H9 (cell line): Measurements from ENCODE around the gene JAK2. TPM values are rescaled to one million over a fixed set of nuclear protein-coding genes. Genes with fewer than 3 reads are reported as not detected.

Experiments
- DNase-seq: peaks from one replicate; pipeline ENCODE4 v3.0.0-alpha.2; 2017
- H2AFZ ChIP-seq: one replicate; pipeline ENCODE4 v1.6.1; 2013; ENCODE audit warnings: mild to moderate bottlenecking, low read length, control low read depth, moderate library complexity
- H2AK5ac ChIP-seq: 2 replicates; pipeline ENCODE4 v1.6.1; 2013; ENCODE audit warnings: low read length, control low read depth, mixed read lengths; ENCODE audit not compliant: insufficient read length
- H2BK120ac ChIP-seq: one replicate; pipeline ENCODE4 v1.6.1; 2013; ENCODE audit warnings: low read depth, mild to moderate bottlenecking, low read length, control low read depth, inconsistent platforms; ENCODE audit not compliant: poor library complexity, severe bottlenecking
- H2BK12ac ChIP-seq: 2 replicates; pipeline ENCODE4 v1.6.1; 2013; ENCODE audit warnings: low read length, control low read depth, mixed read lengths, low read depth; ENCODE audit not compliant: insufficient read length
- H2BK15ac ChIP-seq: 2 replicates; pipeline ENCODE4 v1.6.1; 2013; ENCODE audit warnings: low read depth, low read length, control low read depth
- H2BK20ac ChIP-seq: one replicate; pipeline ENCODE4 v1.6.1; 2013; ENCODE audit warnings: low read depth, mild to moderate bottlenecking, low read length, control low read depth, inconsistent platforms; ENCODE audit not compliant: poor library complexity, severe bottlenecking
- H2BK5ac ChIP-seq: 2 replicates; pipeline ENCODE4 v1.6.1; 2013; ENCODE audit warnings: low read length, control low read depth, mixed read lengths; ENCODE audit not compliant: insufficient read length
- H3K14ac ChIP-seq: 2 replicates; pipeline ENCODE4 v1.6.1; 2013; ENCODE audit warnings: low read length, control low read depth; ENCODE audit not compliant: insufficient read depth
- H3K18ac ChIP-seq: 2 replicates; pipeline ENCODE4 v1.6.1; 2013; ENCODE audit warnings: low read depth, mild to moderate bottlenecking, mixed read lengths, low read length, control low read depth; ENCODE audit not compliant: insufficient read length
- H3K23ac ChIP-seq: 2 replicates; pipeline ENCODE4 v1.6.1; 2013; ENCODE audit warnings: low read length, control low read depth, mixed read lengths, low read depth; ENCODE audit not compliant: insufficient read length
- H3K23me2 ChIP-seq: 2 replicates; pipeline ENCODE4 v1.6.1; 2013; ENCODE audit warnings: low read depth, mild to moderate bottlenecking, mixed read lengths, low read length, control low read depth; ENCODE audit not compliant: insufficient read length, poor library complexity, severe bottlenecking
- H3K27ac ChIP-seq: 2 replicates; pipeline ENCODE4 v1.5.1; 2013; ENCODE audit warnings: low read length, control low read depth, mixed read lengths, low read depth; ENCODE audit not compliant: insufficient read length
- H3K27me3 ChIP-seq: 2 replicates; pipeline ENCODE4 v1.6.1; 2013; ENCODE audit warnings: low read length, control low read depth, inconsistent platforms; ENCODE audit not compliant: insufficient read depth
- H3K4ac ChIP-seq: 2 replicates; pipeline ENCODE4 v1.6.1; 2013; ENCODE audit warnings: low read depth, mild to moderate bottlenecking, control low read depth, inconsistent platforms, low read length, moderate library complexity
- H3K4me1 ChIP-seq: 2 replicates; pipeline ENCODE4 v1.6.1; 2013; ENCODE audit warnings: low read length, control low read depth, inconsistent platforms; ENCODE audit not compliant: insufficient read depth
- H3K4me2 ChIP-seq: 2 replicates; pipeline ENCODE4 v1.6.1; 2013; ENCODE audit warnings: low read length, control low read depth, mixed read lengths; ENCODE audit not compliant: insufficient read length, insufficient read depth
- H3K56ac ChIP-seq: 2 replicates; pipeline ENCODE4 v1.6.1; 2013; ENCODE audit warnings: low read depth, mild to moderate bottlenecking, mixed read lengths, low read length, control low read depth; ENCODE audit not compliant: insufficient read length
- H3K79me1 ChIP-seq: 2 replicates; pipeline ENCODE4 v1.6.1; 2013; ENCODE audit warnings: low read depth, mild to moderate bottlenecking, moderate library complexity, low read length, control low read depth, inconsistent platforms; ENCODE audit not compliant: insufficient read depth, poor library complexity, severe bottlenecking
- H3K79me2 ChIP-seq: 2 replicates; pipeline ENCODE4 v1.6.1; 2013; ENCODE audit warnings: low read length, control low read depth, inconsistent platforms; ENCODE audit not compliant: insufficient read depth
- H3K9ac ChIP-seq: 2 replicates; pipeline ENCODE4 v1.6.1; 2013; ENCODE audit warnings: low read length, control low read depth, mixed read lengths; ENCODE audit not compliant: insufficient read length; ENCODE audit errors: extremely low read depth
- H3K9me3 ChIP-seq: one replicate; pipeline ENCODE4 v1.6.1; 2013; ENCODE audit warnings: low read depth, low read length, inconsistent platforms; ENCODE audit not compliant: control insufficient read depth
- H3T11ph ChIP-seq: one replicate; pipeline ENCODE4 v1.6.1; 2013; ENCODE audit warnings: mild to moderate bottlenecking, low read length, control low read depth, inconsistent platforms
- H4K20me1 ChIP-seq: one replicate; pipeline ENCODE4 v1.6.1; 2013; ENCODE audit not compliant: control insufficient read depth, insufficient read length, insufficient read depth
- H4K5ac ChIP-seq: 2 replicates; pipeline ENCODE4 v1.6.1; 2013; ENCODE audit warnings: low read depth, mild to moderate bottlenecking, mixed read lengths, low read length, control low read depth; ENCODE audit not compliant: insufficient read length
- H4K8ac ChIP-seq: replicated peaks from 2 replicates; pipeline ENCODE4 v1.6.1; 2013; ENCODE audit warnings: low read length, control low read depth, mixed read lengths, low read depth; ENCODE audit not compliant: insufficient read length
- H4K91ac ChIP-seq: 2 replicates; pipeline ENCODE4 v1.6.1; 2013; ENCODE audit warnings: low read depth, mild to moderate bottlenecking, moderate library complexity, mixed read lengths, low read length, control low read depth; ENCODE audit not compliant: insufficient read length
- H3K27ac Mint-ChIP-seq, 3 experiments: 2 replicates in 2 of 3; 3 replicates in 1 of 3; pipeline ENCODE4 v1.8.0; 2020 to 2021; ENCODE audit warnings: mixed read lengths in 3 of 3, mild to moderate bottlenecking in 1 of 3, moderate library complexity in 1 of 3
- H3K27me3 Mint-ChIP-seq: 2 replicates; pipeline ENCODE4 v1.8.0; 2021; ENCODE audit warnings: low read depth, mild to moderate bottlenecking, moderate library complexity, mixed read lengths
- H3K36me3 Mint-ChIP-seq, 3 experiments: 2 replicates in 2 of 3; 3 replicates in 1 of 3; pipeline ENCODE4 v1.8.0; 2020 to 2021; ENCODE audit warnings: low read depth in 3 of 3, mixed read lengths in 3 of 3; ENCODE audit not compliant: insufficient read depth in 1 of 3
- H3K4me1 Mint-ChIP-seq, 2 experiments: 2 replicates each; pipeline ENCODE4 v1.8.0; 2020; ENCODE audit warnings: mixed read lengths in 2 of 2
- H3K4me3 Mint-ChIP-seq, 2 experiments: 2 replicates in 1 of 2; 3 replicates in 1 of 2; pipeline ENCODE4 v1.8.0; 2020 to 2021; ENCODE audit warnings: mild to moderate bottlenecking in 2 of 2, mixed read lengths in 2 of 2, moderate library complexity in 1 of 2
- H3K9me3 Mint-ChIP-seq, 2 experiments: 2 replicates in 1 of 2; 3 replicates in 1 of 2; pipeline ENCODE4 v1.8.0; 2020; ENCODE audit warnings: mild to moderate bottlenecking in 2 of 2, mixed read lengths in 2 of 2, moderate library complexity in 1 of 2
- WGBS: extraction: QIAGEN DNeasy Blood & Tissue Kit; methylation state at CpG from one replicate; pipeline ENCODE4 v1.1.7; 2013; ENCODE audit warnings: missing lambda C conversion rate, low lambda C conversion rate, mixed read lengths; ENCODE audit not compliant: insufficient read length; ENCODE audit errors: extremely low coverage; 5-methylcytosine and 5-hydroxymethylcytosine counted together
- total RNA-seq: library from RNA; stranded (reverse); gene quantifications from 2 replicates; pipeline ENCODE4 v1.2.1, GENCODE V29; 2021
- TF ChIP-seq, protein P1 (sequence below): fragments of 200-600 bp; sonication (generic); conservative IDR thresholded peaks from 3 replicates; pipeline ENCODE4 v1.8.0; 2021; ENCODE audit warnings: antibody characterized with exemption, mild to moderate bottlenecking

JAK2 gene
- total RNA-seq, 1 experiment from 2014 or later = 3.4 TPM

DNA sequence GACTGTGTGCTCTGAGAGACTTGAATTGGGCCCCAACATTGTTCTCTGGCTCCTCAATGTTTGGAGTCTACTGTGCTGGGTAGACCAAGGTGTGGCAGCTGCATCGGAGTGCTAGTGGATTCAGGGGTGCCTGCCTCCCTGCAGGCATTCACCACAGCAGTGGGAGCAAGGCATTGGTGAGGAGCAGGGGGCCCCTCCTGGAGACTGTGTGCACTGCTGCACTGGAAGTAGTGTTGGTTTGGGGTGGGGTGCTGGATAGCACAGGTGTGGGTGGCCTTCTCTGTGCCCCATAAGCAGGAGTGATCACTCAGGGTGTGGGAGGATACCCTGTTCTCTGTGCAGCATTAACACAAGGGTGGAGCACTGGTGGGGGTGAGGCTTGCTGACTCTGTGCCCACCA is 161.2 kb downstream of the JAK2 start:
- Histone ChIP-seq H3K27me3 (no peaks in the 10 kb centered on the region), H2AFZ (no peak overlapping the region), H3K56ac (no peak overlapping the region), H2AK5ac (no peak overlapping the region), H4K5ac (peak overlapping the region; percentile 78), H3T11ph (no peak overlapping the region), H3K4me1 (no peaks in the 10 kb centered on the region), H4K91ac (no peak overlapping the region), H3K79me2 (no peaks in the 10 kb centered on the region), H4K8ac (no peak overlapping the region), H3K23ac (no peak overlapping the region), H3K23me2 (no peaks in the 10 kb centered on the region), H3K9ac (no peak overlapping the region), H3K27ac (no peak overlapping the region), H3K4me2 (no peak overlapping the region), H2BK15ac (no peak overlapping the region), H2BK120ac (no peak overlapping the region), H2BK12ac (no peak overlapping the region), H4K20me1 (no peaks in the 10 kb centered on the region), H3K79me1 (no peaks in the 10 kb centered on the region), H2BK20ac (no peak overlapping the region), H3K4ac (no peak overlapping the region), H3K9me3 (no peaks in the 10 kb centered on the region), H3K18ac (no peak overlapping the region), H3K14ac (no peak overlapping the region; the same call in 1 of the 2 replicates), H2BK5ac (no peak overlapping the region)
- WGBS = no CpG with 5 or more reads among the region's 1 CpG
- Mint-ChIP-seq H3K4me1 (peaks cover 2 to 7% of the 10 kb centered on the region in 2 experiments; a peak in 2 of 4 replicates), H3K36me3 (peaks cover 4 to 16% (median 8%) of the 10 kb centered on the region in 3 experiments; a peak in 5 of 7 replicates), H3K27me3 (0 out of 2 replicates have a peak, but pooled peaks cover 1% of the 10 kb centered on the region), H3K27ac (peak overlapping the region in 1 of 3 experiments; percentile 27; a peak in 2 of 7 replicates), H3K9me3 (peaks cover 3 to 20% of the 10 kb centered on the region in 2 experiments; a peak in 4 of 5 replicates), H3K4me3 (no peak overlapping the region)
- DNase-seq = no peak
- TF ChIP-seq, protein P1, sequence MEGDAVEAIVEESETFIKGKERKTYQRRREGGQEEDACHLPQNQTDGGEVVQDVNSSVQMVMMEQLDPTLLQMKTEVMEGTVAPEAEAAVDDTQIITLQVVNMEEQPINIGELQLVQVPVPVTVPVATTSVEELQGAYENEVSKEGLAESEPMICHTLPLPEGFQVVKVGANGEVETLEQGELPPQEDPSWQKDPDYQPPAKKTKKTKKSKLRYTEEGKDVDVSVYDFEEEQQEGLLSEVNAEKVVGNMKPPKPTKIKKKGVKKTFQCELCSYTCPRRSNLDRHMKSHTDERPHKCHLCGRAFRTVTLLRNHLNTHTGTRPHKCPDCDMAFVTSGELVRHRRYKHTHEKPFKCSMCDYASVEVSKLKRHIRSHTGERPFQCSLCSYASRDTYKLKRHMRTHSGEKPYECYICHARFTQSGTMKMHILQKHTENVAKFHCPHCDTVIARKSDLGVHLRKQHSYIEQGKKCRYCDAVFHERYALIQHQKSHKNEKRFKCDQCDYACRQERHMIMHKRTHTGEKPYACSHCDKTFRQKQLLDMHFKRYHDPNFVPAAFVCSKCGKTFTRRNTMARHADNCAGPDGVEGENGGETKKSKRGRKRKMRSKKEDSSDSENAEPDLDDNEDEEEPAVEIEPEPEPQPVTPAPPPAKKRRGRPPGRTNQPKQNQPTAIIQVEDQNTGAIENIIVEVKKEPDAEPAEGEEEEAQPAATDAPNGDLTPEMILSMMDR = no peak

Other genes with a start within 250 kb of the JAK2 start
- 41.5 and 42.7 TPM in 2 replicates for gene AK3, start 244.1 kb upstream of the JAK2 start, total RNA-seq
- 34.4 and 34.5 TPM in 2 replicates for gene RCL1, start 192.3 kb upstream of the JAK2 start, total RNA-seq
- not detected in 2 replicates for gene INSL6, start 200.4 kb downstream of the JAK2 start, total RNA-seq
- not detected in 2 replicates for gene INSL4, start 246.1 kb downstream of the JAK2 start, total RNA-seq